GM21529 (cell line): ENCODE results near the gene P2RX1.

ENCODE experiments used
- ATAC-seq: cut with Tn5 transposase; IDR thresholded peaks from one replicate; pipeline ENCODE4 v1.9.1; 2021; ENCODE audit not compliant: unreplicated experiment

Gene P2RX1

DNA sequence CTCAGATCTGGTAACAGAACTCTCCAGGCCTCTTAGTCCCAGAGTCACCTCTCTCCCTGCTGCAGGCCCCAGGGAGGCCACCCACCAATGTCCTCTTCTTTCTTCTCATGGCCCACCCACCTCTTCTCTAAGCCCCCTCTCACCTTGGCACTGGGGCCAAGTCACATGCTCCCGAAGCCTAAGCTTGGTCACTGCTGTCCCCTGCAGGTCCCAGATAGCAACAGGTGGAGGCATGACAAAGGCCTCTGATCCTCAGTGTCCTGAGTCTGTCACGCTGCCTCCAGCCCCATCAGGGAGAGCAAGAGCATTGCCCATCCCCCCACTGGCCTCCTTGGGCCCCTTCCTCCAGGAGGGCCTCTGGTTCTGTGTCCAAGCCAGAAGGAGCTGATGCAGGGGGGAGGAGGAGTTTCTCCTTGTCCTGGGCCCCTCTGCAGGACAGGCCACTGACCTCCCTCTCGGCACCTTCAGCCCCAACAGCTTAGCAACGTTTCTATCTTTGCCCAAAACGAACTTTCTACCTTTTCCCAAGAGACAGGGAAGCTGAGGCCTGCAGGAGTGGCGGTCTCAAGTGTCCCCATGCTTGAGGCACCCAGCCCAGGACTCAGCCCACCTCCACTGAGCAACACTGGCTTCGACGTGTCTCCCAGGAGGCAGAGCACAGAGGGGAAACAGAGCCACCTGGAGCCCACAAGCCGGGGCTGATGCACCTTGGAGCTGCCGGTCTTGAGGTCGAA, 8.6 kb downstream of the P2RX1 start:
- ATAC-seq: no peak

DNA sequence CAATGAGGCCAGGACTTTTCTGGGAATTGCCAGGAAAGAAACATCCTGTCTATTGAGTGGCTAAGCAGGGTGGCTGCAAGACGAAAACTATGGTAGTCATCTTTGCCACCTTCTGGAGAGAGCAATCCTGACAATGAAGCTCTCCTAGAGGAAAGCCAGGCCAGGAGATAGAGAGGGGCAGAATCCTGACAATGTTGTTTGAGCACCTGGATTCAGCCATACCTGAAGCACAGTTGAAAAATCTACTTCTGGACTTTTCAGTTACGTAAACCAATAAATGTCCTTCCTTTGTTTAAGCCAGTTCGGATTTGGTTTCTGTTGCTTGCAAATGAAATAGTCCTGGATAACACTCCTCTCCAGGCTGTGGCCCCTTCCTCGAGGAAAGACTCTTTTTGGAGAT, 9.4 kb downstream of the P2RX1 start:
- no peak for ATAC-seq

DNA sequence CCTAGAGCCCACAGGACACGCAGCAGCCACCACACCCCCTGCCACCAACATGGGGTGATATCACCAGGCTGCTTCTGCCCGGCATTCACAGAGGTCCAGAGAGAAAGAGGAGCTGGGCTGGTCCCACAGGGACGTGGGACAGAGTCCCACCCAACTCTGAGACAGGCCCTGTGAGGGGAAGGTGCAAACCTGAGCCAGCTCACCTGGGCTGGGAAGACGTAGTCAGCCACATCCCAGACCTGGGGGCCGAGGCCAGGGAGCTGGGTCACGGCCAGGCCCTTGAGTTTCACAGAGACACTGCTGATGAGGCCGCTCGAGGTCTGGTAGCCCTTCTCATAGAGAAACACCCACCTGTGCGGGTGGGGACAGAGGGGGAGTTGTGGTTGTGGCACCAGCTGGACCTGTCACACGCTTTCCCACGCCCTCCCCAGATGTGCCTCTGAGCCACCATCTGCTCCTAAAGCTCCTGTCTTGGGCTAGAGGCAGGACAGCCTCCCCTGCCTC, 11.2 kb downstream of the P2RX1 start:
- ATAC-seq: no peak

DNA sequence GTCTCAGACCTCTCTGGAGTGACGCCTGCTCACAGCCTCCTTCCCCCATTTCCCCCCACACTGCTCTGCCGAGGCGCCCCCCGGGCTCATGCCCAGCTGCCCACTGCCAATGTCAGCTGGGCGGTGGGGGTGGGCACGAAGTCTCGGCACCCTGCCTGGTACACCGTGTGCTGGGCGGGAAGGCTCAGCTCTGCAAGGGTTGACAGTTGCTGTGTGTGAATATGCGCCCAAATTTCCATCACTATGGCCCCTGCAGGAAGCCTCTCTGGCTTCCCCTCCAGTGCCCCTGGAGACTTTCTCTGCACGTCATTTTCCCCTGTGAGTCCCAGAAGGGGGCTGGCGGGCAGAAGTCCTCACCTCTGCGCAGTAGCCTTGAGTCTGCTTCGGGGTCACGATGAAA, 11.8 kb downstream of the P2RX1 start:
- no peak for ATAC-seq

DNA sequence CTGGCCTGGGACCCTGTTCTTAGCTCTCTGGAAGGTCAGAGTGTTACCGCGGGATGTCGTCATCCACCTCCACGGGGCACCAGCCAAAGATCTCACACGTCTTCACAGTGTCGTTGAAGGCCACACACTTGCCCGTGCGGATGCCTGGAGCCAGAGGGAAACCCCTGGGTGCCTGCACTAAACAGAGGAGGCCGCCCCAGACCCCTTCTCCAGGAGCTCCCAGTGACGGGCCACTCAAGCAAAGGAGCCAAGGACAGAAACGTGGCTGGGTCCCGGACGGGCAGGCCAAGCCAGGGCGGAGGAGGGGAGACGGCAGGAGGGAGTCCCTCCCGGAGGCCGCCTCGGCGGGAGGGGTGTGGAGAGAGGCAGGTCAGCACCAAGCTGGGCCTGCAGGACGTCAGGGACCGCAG, 12.4 kb downstream of the P2RX1 start:
- ATAC-seq: no peak

DNA sequence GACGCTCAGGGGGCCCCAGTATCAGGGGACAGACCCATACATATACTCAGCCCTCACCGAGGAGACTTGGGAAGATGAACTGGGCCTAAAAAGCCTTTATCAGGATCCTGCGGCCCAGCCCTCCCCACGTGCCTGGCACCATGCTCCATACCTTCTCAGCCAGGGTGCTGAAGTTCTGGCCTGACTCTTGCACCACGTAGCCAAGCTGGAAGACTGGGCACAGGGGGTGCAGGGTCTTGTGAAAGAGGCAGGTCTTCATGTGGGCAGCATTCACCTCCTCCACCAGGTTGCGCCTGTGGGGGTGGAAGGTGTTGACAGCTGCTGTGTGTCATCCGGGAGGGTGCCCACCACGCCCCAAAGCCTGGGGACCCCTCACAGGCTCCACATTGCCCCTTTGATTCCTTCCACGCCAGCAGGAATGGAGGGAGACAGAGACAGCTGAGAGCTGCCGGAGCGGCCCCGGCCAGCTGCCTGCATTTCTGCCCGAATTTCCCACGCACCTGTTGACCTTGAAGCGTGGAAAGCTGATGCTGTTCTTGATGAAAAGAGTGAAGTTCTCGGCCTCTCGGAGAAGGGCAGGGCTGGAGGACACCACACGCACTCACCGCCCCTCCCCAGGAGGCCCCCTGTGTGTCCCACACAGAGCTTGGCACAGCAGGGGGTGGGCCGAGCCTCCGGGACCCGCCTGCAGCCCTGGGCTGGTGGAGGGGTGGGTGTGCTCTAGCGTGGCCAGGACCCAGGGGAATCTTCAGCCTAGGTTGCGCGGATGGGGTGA, 13.0 kb downstream of the P2RX1 start:
- no peak for ATAC-seq

DNA sequence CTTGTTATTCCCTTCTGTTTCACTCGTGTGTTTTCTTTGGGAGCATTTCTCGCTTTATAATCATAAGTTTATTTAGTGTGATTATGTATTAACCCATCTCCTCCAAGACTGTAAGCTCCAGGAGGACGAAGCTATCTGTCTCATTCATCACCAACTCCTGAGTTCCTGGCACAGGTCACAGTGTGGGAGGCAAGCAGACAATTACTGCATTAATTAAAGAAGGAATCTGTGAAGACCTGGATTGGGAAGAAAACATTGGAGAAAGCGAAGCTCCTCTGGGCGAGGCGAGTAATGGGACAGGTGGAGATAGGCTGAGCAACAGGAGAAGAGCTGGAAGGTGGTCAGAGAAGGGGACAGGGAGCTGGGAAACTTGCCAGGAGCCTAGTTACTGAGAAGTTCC, 15.6 kb downstream of the P2RX1 start:
- no peak for ATAC-seq

DNA sequence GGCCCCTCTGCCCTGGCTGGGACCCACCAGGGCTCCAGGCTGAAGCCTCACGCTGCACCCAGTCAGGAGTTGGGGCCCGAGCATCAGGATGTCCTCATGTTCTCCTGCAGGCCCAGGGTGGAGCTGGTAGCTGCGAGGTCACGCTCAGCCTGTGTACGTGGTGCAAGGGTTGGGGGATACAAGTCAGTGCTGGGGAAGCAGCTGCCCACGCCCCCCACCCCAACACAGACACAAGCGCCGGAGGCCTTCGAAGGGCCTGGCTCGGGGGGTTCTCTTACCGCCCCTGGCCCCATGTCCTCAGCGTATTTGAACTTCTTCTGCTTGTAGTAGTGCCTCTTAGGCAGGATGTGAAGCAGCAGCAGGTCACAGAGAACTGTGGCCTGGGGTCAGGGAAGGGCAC, 18.5 kb downstream of the P2RX1 start:
- no peak for ATAC-seq

DNA sequence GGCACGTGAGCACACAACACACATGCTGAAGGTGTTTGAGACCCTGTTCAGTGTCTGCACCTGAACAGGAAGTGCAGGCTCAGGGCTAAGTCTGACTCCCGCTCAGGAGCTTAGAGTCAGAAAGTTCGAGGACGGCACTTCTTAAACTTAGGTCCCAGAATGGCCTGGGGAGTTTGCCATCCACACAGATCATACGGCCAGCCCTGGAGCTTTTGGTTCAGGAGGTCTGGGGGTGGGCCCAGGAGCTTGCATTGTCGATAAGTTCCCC, 19.4 kb downstream of the P2RX1 start:
- ATAC-seq: no peak

DNA sequence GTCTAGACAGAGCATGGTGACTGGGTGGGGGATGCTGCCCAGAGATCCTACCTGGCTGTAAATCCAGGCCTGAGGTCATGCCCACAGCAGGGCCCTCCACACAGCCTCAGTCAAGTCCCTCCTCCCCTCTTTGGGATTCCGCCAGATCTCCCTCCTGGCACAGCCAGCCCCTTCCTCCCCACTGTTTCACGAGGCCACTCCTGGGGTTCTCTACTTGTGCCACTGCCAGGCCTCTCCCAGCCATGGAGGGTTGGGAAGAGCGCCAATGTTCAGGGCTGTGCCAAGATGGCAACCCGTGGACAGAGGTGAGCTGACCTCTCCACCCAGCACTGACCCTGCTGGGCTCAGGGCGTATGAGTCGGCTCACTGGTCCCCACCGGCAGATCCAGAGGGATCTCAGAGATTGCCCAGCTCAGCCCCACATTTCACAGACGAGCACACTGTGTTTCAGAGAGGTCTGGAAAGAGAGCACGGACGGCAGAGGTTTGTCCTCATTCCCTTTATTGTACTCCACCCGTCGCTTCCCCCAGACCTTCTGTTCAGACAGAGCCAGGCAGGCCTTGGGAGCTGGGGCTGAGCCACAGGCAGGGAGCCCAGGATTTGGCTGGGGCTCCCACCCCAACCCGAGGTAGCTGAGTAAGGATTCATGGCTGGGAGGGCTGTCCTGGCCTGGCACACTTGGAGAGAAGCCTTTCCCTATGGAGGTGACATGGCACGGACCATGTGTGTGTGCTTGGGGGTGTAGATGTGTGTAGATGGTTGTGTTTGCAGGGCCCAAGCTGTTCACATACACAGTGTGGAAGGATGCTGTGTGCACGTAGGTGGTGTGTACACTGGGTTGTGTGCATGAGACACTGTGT, 19.9 kb downstream of the P2RX1 start:
- ATAC-seq: no peak

DNA sequence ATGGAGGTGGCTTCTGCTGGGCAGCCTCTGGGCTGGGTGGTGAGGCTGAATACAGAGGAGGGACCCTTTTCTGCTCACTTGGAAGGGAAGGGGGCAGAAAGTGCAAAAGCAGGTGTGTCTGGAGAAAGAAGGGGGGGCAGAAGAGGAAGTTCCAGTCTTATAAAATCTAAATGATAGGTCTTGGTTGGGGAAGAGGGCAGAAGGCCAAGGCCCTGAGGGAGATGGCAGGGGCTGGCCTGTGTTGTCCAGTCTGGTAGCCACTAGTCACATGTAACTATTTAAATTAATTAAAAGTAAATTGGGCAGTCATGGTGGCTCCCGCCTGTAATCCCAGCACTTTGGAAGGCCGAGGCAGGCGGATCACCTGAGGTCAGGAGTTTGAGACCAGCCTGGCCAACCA, 20.9 kb downstream of the P2RX1 start:
- ATAC-seq: no peak

DNA sequence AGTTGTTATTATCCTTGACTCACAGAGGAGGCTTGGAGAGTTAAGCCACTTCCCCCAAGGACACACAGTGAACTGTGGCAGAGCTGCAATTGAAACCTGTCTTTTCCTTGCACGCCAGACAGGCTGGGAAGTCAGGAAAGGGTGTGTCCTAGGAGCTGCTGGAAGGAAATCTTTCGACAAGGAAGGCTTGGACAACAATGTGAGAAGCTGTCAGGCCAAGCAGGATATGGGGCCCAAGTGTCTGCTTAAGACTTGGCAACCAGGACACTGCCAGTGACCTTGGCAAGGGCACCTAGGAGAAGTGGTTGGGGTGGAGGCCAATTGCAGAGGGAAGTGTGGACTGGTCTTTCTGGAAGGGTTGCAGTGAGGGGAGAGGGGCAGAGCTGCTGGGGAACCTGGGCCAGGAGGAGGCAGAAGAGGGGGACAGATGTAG, 21.3 kb downstream of the P2RX1 start:
- ATAC-seq: no peak

DNA sequence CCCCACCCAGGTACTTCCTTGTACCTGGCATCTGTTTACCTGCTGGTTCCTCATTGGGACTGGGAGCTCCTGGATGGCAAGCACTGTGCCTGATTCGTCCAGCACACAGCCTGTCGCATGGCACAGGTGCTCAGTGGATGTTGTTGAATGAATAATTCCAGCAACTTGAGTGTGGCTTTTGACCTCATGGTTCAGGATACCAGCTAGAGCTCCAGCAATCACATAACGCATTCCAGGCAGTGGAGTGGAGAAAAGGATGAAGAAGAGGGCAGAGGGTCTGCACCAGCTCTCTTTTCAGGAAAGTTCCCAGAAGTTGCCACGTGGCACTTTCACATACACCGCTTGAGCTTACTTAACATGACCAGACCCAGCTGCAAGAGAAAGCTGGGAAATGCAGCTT, 22.1 kb downstream of the P2RX1 start:
- no peak for ATAC-seq

DNA sequence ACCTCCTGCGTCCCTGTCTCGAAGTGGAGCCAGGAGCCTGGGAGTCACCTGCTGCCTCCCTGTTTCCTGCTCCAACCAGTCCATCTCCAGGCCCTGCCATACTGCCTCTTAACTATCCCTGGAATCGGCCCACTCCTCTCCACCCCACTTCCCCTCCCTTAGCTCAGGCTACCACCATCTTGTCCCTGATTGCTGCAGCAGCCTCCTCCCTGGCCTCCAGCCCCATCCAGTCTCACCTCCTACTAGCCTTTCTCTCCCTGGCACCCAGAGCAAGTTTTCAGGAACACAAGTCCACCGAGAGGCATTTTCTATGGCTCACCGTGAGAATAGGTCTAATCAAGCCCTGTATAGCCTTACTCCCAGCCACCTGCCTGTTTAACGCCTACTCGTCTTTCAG, 22.5 kb downstream of the P2RX1 start:
- no peak for ATAC-seq

DNA sequence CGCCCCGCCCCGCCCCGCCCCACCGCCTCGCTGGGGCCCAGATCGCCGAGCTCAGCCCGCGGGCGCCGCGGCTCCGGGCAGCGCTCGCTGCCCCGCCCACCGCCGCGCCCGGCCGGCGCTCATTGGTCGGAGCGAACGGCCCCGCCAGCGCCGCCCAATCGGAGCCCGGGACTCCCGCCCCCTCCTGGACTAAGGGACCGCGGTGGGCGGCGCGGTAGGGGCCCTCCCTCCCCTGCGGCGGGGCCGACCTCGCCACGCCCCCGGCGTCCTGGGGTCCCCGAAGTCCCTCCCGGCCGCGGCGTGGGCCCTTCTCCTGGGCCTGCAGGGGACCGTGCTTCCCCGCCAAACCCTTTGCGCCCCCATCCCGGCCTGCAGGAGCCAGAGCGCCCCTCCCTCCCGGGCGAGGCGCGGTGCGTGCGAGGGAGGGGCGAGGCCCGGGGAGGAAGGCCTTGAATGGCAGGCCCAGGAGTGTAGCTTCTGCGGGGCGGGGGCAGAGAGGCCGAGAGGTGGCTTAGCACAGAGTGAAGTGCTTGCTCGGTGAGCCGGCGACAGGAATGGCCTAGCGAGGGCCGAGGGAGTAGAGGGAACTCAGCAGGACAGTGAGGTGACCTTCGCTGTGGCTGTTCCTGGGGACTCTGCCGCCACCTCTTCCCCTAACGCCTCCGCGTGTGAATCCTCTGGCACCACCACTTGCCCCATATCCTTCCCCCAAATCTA, 23.1 kb downstream of the P2RX1 start, which contains the start of gene CAMKK1:
TSS of gene CAMKK1 (minus strand) at position 51 of the 717 bp plus-strand sequence. CDS start 7,366 bp downstream, outside the sequence.
- ATAC-seq: peak; percentile 82

DNA sequence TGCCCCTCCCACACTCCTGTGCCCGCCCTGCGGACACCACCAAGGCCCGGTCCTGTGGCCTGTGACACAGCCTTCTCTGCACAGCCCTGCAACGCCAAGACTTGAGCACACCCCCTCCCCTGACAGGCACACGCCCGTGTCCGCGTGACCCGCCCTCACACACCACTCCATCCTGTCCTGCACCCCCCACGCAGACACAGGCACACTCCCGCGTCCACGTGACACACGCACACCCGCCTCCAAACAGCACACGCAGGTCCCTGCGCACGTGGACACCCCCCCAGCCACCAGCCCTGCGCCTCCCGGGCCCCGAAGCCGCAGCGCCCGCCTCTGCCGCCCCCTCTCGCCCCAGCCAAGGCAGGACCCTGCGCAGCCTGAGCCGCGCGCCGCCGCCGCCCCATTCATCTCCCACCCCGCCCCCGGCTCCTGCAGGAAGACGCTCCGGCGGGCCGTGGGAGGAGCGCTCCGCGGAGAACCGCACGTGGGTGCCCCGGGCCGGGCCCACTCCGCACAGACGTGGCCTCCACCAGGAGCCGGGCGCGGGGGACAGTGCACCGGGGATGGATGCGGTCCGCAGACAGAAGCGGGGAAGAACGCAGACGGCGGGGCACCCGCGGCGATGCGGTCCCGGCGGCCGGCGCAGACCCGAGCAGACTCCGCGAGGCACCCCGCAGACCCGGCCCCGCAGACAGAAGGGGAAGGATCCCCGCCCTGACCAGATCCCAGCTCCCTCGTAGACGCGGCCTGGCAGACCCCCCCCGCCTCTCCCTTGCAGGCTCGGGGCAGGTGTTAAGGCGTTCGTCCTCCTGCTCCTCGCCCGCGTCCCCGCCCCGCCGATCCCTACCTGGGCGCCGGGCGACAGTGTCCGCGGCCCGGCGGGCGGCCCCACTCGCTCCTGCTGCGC, 23.9 kb downstream of the P2RX1 start:
- peak; percentile 15 for ATAC-seq

DNA sequence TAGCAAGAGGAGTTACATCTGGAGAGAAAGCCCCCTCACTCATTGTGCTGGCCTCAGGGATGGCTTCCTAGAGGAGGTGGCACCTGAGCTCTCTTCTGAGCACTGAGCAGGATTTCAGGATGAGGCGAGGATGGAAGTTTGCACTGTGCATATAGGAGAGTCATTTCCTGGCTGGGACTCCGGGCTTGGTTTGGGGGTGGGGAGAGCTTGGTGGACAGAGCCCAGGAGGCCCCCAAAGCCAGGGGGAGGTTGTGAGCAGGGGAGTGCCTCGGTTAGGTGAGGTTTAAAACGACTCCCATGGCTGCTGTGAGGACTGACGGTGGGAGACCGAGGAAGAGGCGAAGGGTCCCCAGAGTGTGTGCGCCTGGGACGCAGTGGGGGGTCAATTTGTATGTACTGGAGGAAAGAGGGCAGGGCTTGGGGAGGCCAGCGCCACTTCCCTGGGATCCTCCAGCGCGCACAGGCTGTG, 24.6 kb downstream of the P2RX1 start:
- no peak for ATAC-seq

DNA sequence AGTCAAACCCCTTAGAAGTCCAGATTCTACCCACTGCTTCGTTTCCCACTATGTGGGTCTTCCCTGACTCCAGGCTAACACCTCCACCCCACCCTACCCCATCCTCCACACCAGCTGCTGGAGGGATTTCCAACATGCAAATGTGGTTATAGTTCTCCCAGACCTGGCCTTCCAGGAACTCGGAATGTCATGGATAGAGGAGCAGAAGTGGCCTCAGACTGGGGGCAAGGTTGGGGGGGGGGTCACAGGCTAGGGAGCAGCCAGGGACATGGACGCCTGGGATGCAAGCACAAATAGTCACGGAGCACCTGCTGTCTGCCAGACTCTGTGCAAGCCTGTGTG, 25.4 kb downstream of the P2RX1 start:
- no peak for ATAC-seq

DNA sequence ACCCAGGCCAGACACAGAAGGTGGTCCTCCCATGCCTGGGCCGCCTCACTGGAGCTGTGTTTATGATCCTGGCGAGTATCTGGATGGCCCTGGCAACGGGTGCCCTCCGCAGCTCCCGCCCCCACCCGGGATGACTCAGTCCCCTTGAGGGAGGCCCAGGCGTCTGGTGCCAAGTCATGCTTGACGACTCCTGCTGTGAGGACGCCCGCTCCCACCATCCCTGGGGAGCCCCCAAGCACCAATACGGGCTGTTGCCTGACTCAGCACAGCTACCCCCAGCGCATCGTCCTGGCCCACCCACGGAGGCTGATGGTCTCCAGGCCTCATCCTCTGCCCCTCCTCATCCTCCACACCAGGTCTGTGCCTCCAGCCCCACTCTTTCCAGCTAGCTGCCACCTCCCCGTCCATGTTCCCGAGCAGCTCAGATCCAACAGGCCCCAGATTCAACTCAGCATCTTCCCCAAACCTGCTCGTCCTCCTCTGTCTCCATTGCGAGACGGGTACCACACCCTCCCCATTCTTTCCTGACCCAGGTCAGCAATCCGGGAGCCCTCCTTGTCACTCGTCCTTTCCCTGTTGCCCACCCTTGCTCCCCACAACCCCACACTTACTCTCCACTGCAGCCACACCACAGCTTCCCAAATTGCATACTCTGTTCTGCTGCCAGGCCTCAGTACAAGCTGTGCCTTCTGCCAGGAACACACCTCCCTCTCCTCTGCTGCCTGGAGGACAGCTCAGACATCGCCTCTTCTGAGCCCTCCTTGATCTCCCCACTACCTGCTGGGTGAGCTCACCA, 26.0 kb downstream of the P2RX1 start:
- ATAC-seq: no peak
